Thyroid gland (tissue), 4 donors: ENCODE results near the gene NFIB.

Experiments
- POLR2A ChIP-seq, 2 donors: fragments of 450-650 bp; IDR thresholded peaks; one replicate each; pipeline ENCODE4 v1.6.1; 2017; ENCODE audit warnings: antibody characterized with exemption in 2 of 2, mild to moderate bottlenecking in 2 of 2, moderate library complexity in 1 of 2
- TF ChIP-seq, protein P1 (sequence below), 6 experiments: fragments of 200-600 bp in 3 of 6; fragments of 450-650 bp in 3 of 6; sonication (generic) in 3 of 6; IDR thresholded peaks; one replicate each; pipeline ENCODE4 v1.5.1; 2016 to 2019; ENCODE audit warnings: antibody characterized with exemption in 6 of 6, mild to moderate bottlenecking in 2 of 6, inconsistent platforms in 1 of 6, moderate library complexity in 1 of 6

DNA sequence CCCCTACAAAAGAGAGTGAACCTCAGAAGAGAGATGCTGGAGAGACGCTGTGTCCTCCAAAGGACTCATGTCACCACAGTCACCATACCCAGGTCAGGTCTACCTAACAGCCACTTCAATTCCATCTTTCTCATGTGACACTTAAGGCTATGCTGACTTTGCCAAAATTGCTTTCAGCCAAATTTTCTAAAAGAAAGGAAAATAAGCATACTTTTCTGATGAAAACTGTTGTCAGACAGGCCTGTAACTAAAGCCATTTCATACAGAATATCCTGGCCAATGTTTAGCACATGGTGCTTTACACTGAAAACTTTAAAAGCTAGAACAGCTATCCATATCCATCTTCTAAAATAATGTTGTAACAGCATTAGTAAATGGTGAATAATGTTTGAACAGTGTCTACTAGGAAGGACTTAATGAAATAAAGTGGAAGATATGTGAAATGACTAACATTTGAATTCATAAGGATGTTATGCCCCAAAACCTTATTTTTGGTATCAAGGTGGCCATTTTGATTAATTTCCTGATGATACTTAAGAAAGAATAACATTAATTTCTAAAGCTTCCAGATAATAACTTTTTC lies 97.2 kb downstream of the NFIB start:
- TF ChIP-seq, protein P1, sequence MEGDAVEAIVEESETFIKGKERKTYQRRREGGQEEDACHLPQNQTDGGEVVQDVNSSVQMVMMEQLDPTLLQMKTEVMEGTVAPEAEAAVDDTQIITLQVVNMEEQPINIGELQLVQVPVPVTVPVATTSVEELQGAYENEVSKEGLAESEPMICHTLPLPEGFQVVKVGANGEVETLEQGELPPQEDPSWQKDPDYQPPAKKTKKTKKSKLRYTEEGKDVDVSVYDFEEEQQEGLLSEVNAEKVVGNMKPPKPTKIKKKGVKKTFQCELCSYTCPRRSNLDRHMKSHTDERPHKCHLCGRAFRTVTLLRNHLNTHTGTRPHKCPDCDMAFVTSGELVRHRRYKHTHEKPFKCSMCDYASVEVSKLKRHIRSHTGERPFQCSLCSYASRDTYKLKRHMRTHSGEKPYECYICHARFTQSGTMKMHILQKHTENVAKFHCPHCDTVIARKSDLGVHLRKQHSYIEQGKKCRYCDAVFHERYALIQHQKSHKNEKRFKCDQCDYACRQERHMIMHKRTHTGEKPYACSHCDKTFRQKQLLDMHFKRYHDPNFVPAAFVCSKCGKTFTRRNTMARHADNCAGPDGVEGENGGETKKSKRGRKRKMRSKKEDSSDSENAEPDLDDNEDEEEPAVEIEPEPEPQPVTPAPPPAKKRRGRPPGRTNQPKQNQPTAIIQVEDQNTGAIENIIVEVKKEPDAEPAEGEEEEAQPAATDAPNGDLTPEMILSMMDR (IDR thresholded peaks at IDR 0.05): no peak
- TF ChIP-seq POLR2A (IDR thresholded peaks at IDR 0.05): no peak
